OCI-LY7 (cell line): ENCODE measurements around the gene DRAM2.

Experiments
- EZH2phosphoT487 ChIP-seq: fragments of 200-600 bp; sonication (generic); IDR thresholded peaks from 2 replicates; pipeline ENCODE4 v1.6.1; 2018; ENCODE audit warnings: low read depth, borderline replicate concordance, mild to moderate bottlenecking, mixed run types, antibody characterized with exemption, low read length, moderate library complexity, mixed read lengths
- TF ChIP-seq, protein P1 (sequence below): fragments of 200-600 bp; sonication (generic); conservative IDR thresholded peaks from 2 replicates; pipeline ENCODE4 v1.5.1; 2014; ENCODE audit warnings: mild to moderate bottlenecking, antibody characterized with exemption, low read length, moderate library complexity, mixed read lengths

DNA sequence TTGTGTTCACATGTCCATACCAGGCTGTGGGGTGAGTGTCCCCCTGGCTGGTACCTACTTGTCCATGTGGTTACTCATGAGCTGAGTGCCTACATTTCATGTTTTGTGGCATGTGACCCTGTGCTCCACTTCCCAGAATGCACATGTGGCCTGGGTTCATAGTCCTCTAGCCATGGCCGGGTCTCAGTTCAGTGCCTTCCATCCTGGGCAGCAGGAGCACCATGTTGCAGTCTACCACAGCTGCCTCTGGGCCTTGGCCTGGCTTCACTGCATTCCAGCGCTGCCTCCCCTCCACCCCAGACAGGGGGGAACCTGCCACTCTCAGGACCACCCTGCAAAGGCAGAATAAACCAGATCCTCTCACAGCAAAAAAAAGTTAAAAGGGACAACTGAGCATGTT lies 5.6 kb upstream of the DRAM2 start:
- TF ChIP-seq, protein P1, sequence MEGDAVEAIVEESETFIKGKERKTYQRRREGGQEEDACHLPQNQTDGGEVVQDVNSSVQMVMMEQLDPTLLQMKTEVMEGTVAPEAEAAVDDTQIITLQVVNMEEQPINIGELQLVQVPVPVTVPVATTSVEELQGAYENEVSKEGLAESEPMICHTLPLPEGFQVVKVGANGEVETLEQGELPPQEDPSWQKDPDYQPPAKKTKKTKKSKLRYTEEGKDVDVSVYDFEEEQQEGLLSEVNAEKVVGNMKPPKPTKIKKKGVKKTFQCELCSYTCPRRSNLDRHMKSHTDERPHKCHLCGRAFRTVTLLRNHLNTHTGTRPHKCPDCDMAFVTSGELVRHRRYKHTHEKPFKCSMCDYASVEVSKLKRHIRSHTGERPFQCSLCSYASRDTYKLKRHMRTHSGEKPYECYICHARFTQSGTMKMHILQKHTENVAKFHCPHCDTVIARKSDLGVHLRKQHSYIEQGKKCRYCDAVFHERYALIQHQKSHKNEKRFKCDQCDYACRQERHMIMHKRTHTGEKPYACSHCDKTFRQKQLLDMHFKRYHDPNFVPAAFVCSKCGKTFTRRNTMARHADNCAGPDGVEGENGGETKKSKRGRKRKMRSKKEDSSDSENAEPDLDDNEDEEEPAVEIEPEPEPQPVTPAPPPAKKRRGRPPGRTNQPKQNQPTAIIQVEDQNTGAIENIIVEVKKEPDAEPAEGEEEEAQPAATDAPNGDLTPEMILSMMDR = no peak
- TF ChIP-seq EZH2phosphoT487 = no peak
